ENCODE data around the gene DEPP1. TPM values are rescaled to one million over a fixed set of nuclear protein-coding genes. Genes with fewer than 3 reads are reported as not detected.

DEPP1 gene
- total RNA-seq, 1 experiment from 2014 or later = 1.6 TPM

DNA sequence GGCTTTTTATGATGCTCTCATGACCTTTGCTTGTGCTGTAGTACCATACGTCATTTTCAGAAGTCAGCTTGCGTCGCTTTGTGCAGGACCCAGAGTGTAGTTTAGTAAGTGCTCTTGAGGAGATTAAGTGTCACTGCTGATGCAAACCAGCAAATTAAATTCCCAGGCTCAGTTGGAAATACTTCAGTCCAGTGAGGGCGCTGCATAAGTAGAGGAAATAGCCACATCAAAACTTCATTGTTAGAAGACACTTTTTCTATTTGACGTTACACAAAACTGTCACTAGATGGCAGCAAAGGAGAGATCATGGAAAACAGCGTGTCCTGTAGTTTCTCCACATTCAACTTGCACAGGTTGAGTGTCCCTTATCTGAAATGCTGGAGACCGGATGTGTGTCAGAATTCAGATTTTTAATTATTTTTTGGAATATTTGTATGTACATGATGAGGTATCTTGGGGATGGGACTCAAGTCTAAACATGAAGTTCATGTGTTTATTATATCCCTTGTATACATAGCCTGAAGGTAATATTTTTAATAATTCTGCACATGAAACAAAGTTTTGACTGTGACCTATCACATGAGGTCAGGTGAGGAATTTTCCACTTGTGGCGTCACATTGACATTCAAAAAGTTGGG, 30.0 kb upstream of the DEPP1 start (continued):
- TF ChIP-seq CTCF (IDR thresholded peaks at IDR 0.05) = peak; percentile 64
- no peak for TF ChIP-seq GRHL2 (CRISPR knock-in tag; IDR thresholded peaks at IDR 0.05; ENCODE audit: insufficient replicate concordance, severe bottlenecking)

- ChIA-PET CTCF (interaction anchor here (1.1 kb wide), 1 partner anchor 229 kb away, joined by 5 read pairs; no protein-coding TSS in a partner anchor), POLR2A (no interaction called here)
- H3K27me3 Mint-ChIP-seq (ENCODE audit: low read depth) = no peaks in the 10 kb centered on the region
- no peak overlapping the region for H3K4me3 Mint-ChIP-seq
- no peak overlapping the region for H3K27ac Mint-ChIP-seq
- ATAC-seq (no peak), DNase-seq (ENCODE audit: low spot score) (no peak)
- peaks cover 17% of the 10 kb centered on the region for H3K4me1 Mint-ChIP-seq
- peaks cover 32% of the 10 kb centered on the region for H3K36me3 Mint-ChIP-seq
- H3K9me3 Mint-ChIP-seq = peaks cover 9% of the 10 kb centered on the region
- TF ChIP-seq, protein P1, sequence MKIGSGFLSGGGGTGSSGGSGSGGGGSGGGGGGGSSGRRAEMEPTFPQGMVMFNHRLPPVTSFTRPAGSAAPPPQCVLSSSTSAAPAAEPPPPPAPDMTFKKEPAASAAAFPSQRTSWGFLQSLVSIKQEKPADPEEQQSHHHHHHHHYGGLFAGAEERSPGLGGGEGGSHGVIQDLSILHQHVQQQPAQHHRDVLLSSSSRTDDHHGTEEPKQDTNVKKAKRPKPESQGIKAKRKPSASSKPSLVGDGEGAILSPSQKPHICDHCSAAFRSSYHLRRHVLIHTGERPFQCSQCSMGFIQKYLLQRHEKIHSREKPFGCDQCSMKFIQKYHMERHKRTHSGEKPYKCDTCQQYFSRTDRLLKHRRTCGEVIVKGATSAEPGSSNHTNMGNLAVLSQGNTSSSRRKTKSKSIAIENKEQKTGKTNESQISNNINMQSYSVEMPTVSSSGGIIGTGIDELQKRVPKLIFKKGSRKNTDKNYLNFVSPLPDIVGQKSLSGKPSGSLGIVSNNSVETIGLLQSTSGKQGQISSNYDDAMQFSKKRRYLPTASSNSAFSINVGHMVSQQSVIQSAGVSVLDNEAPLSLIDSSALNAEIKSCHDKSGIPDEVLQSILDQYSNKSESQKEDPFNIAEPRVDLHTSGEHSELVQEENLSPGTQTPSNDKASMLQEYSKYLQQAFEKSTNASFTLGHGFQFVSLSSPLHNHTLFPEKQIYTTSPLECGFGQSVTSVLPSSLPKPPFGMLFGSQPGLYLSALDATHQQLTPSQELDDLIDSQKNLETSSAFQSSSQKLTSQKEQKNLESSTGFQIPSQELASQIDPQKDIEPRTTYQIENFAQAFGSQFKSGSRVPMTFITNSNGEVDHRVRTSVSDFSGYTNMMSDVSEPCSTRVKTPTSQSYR (CRISPR knock-in tag; IDR thresholded peaks at IDR 0.05) = no peak
- no peak for TF ChIP-seq CTCF (IDR thresholded peaks at IDR 0.05)
- no peak for TF ChIP-seq ATF3 (CRISPR knock-in tag; conservative IDR thresholded peaks at IDR 0.05)
- TF ChIP-seq, protein P2, sequence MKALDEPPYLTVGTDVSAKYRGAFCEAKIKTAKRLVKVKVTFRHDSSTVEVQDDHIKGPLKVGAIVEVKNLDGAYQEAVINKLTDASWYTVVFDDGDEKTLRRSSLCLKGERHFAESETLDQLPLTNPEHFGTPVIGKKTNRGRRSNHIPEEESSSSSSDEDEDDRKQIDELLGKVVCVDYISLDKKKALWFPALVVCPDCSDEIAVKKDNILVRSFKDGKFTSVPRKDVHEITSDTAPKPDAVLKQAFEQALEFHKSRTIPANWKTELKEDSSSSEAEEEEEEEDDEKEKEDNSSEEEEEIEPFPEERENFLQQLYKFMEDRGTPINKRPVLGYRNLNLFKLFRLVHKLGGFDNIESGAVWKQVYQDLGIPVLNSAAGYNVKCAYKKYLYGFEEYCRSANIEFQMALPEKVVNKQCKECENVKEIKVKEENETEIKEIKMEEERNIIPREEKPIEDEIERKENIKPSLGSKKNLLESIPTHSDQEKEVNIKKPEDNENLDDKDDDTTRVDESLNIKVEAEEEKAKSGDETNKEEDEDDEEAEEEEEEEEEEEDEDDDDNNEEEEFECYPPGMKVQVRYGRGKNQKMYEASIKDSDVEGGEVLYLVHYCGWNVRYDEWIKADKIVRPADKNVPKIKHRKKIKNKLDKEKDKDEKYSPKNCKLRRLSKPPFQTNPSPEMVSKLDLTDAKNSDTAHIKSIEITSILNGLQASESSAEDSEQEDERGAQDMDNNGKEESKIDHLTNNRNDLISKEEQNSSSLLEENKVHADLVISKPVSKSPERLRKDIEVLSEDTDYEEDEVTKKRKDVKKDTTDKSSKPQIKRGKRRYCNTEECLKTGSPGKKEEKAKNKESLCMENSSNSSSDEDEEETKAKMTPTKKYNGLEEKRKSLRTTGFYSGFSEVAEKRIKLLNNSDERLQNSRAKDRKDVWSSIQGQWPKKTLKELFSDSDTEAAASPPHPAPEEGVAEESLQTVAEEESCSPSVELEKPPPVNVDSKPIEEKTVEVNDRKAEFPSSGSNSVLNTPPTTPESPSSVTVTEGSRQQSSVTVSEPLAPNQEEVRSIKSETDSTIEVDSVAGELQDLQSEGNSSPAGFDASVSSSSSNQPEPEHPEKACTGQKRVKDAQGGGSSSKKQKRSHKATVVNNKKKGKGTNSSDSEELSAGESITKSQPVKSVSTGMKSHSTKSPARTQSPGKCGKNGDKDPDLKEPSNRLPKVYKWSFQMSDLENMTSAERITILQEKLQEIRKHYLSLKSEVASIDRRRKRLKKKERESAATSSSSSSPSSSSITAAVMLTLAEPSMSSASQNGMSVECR (CRISPR knock-in tag; IDR thresholded peaks at IDR 0.05; ENCODE audit: borderline replicate concordance) = no peak
- no peak for TF ChIP-seq ZNF232 (CRISPR knock-in tag; IDR thresholded peaks at IDR 0.05)
- TF ChIP-seq RELA (CRISPR knock-in tag; IDR thresholded peaks at IDR 0.05; ENCODE audit: borderline replicate concordance) = no peak
- TF ChIP-seq, protein P3, sequence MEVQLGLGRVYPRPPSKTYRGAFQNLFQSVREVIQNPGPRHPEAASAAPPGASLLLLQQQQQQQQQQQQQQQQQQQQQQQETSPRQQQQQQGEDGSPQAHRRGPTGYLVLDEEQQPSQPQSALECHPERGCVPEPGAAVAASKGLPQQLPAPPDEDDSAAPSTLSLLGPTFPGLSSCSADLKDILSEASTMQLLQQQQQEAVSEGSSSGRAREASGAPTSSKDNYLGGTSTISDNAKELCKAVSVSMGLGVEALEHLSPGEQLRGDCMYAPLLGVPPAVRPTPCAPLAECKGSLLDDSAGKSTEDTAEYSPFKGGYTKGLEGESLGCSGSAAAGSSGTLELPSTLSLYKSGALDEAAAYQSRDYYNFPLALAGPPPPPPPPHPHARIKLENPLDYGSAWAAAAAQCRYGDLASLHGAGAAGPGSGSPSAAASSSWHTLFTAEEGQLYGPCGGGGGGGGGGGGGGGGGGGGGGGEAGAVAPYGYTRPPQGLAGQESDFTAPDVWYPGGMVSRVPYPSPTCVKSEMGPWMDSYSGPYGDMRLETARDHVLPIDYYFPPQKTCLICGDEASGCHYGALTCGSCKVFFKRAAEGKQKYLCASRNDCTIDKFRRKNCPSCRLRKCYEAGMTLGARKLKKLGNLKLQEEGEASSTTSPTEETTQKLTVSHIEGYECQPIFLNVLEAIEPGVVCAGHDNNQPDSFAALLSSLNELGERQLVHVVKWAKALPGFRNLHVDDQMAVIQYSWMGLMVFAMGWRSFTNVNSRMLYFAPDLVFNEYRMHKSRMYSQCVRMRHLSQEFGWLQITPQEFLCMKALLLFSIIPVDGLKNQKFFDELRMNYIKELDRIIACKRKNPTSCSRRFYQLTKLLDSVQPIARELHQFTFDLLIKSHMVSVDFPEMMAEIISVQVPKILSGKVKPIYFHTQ (CRISPR knock-in tag; IDR thresholded peaks at IDR 0.05) = no peak
- TF ChIP-seq GRHL2 (CRISPR knock-in tag; IDR thresholded peaks at IDR 0.05; ENCODE audit: insufficient replicate concordance, severe bottlenecking) = no peak
- TF ChIP-seq TEAD1 (CRISPR knock-in tag; IDR thresholded peaks at IDR 0.05) = no peak
- TF ChIP-seq, protein P4, sequence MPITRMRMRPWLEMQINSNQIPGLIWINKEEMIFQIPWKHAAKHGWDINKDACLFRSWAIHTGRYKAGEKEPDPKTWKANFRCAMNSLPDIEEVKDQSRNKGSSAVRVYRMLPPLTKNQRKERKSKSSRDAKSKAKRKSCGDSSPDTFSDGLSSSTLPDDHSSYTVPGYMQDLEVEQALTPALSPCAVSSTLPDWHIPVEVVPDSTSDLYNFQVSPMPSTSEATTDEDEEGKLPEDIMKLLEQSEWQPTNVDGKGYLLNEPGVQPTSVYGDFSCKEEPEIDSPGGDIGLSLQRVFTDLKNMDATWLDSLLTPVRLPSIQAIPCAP (CRISPR knock-in tag; IDR thresholded peaks at IDR 0.05) = no peak
- TF ChIP-seq PREB (CRISPR knock-in tag; IDR thresholded peaks at IDR 0.05; ENCODE audit: borderline replicate concordance) = no peak
- TF ChIP-seq STAT6 (CRISPR knock-in tag; conservative IDR thresholded peaks at IDR 0.05; ENCODE audit: low read depth) = no peak
These were observed 27.8 kb upstream of the DEPP1 start for GRCh38 chr10:45006276-45007030.
